Breast epithelium (tissue), 4 donors: ENCODE data around the gene SHC1. TPM values are rescaled to one million over a fixed set of nuclear protein-coding genes. Genes with fewer than 3 reads are reported as not detected.

Experiments used
- DNase-seq, 2 donors: peaks; one replicate each; pipeline ENCODE4 v3.0.0-alpha.2; 2019; ENCODE audit warnings: low spot score in 2 of 2
- H3K27ac ChIP-seq, 2 donors: fragments of 200-600 bp; sonication (generic) in 1 of 2; one replicate each; pipeline ENCODE4 v1.5.1; 2016 to 2019; ENCODE audit warnings: mild to moderate bottlenecking in 1 of 2
- H3K27me3 ChIP-seq, 2 donors: fragments of 200-600 bp; sonication (generic) in 1 of 2; one replicate each; pipeline versions ENCODE4 v1.5.1 to v1.6.0; 2017 to 2019; ENCODE audit warnings: control low read depth in 1 of 2, mild to moderate bottlenecking in 1 of 2
- H3K36me3 ChIP-seq: fragments of 200-600 bp; one replicate; pipeline ENCODE4 v1.5.1; 2019
- H3K4me1 ChIP-seq, 2 donors: fragments of 200-600 bp; sonication (generic); one replicate each; pipeline ENCODE4 v1.5.1; 2016 to 2019; ENCODE audit warnings: control low read depth in 1 of 2
- H3K4me3 ChIP-seq, 3 donors: fragments of 200-600 bp; sonication (generic); 1 replicate in 2 of 3; 2 replicates in 1 of 3; pipeline ENCODE4 v1.5.1; 2016 to 2019; ENCODE audit warnings: mild to moderate bottlenecking in 3 of 3, moderate library complexity in 2 of 3
- H3K9me3 ChIP-seq, 2 donors: fragments of 200-600 bp; sonication (generic) in 1 of 2; one replicate each; pipeline ENCODE4 v1.5.1; 2016 to 2019; ENCODE audit warnings: control low read depth in 1 of 2
- POLR2A ChIP-seq: fragments of 450-650 bp; IDR thresholded peaks from one replicate; pipeline ENCODE4 v1.6.1; 2016; ENCODE audit warnings: antibody characterized with exemption, mild to moderate bottlenecking, moderate library complexity
- POLR2AphosphoS5 ChIP-seq, 3 donors: sonication (generic); formaldehyde crosslinking; IDR thresholded peaks; one replicate each; pipeline ENCODE4 v1.6.1; 2017; ENCODE audit warnings: antibody characterized with exemption in 3 of 3
- intact Hi-C: fragments of 100-400 bp; cut with DNase I; formaldehyde crosslinking; loops from one replicate; pipeline ENCODE4 v1.15.1; 2023; ENCODE audit warnings: low total_unique reads
- total RNA-seq, 3 donors: library from RNA; depleted of rRNA; stranded (reverse); fragments of >200 nt; gene quantifications; one replicate each; pipeline ENCODE4 v1.1.0, GENCODE V29; 2016
- TF ChIP-seq, protein P1 (sequence below), 3 donors: fragments of 450-650 bp; IDR thresholded peaks; one replicate each; pipeline ENCODE4 v1.5.1; 2016 to 2017; ENCODE audit warnings: antibody characterized with exemption in 3 of 3, mild to moderate bottlenecking in 3 of 3, moderate library complexity in 3 of 3

Gene SHC1
- total RNA-seq, 3 donors from 2014 or later = 94.4 to 177 (median 134) TPM

DNA sequence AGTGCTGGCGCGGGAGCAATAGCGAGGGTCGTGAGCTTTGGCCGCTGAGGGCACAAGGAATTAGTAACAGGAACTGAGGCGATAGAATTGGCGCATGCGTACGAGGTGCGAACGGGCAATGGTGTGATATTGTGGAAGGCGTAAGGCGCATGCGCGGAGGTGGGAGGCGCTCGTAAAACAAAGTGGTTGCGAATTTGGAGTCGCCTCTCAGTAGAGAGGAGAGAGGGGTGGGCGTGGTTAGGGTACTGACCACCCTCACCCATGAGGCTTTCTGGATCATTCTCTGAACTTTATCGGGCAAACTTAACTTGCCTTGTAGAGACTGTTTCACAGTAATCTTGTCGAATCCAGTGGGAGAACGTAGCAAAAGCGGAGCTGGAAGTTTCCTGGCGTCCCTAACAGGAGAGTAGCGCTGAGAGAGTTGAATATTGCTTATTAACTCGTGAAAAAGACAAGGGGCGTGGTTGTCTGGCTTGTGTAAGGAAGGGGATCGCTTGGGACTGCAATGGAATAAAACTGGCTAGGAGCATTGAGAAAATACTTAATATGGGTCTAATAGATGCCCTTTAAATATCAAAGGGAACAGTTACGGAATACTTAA is 4.4 kb upstream of the SHC1 start:
- peak; percentile 94 for DNase-seq
- Histone ChIP-seq H3K9me3 (no peaks in the 10 kb centered on the region), H3K27ac (peak overlapping the region; percentile 99 to 100), H3K27me3 (no peaks in the 10 kb centered on the region), H3K4me1 (peaks cover 12 to 23% of the 10 kb centered on the region in 2 donors), H3K4me3 (peak overlapping the region; percentile 57 to 76 (median 76)), H3K36me3 (no peaks in the 10 kb centered on the region)
- TF ChIP-seq, protein P1, sequence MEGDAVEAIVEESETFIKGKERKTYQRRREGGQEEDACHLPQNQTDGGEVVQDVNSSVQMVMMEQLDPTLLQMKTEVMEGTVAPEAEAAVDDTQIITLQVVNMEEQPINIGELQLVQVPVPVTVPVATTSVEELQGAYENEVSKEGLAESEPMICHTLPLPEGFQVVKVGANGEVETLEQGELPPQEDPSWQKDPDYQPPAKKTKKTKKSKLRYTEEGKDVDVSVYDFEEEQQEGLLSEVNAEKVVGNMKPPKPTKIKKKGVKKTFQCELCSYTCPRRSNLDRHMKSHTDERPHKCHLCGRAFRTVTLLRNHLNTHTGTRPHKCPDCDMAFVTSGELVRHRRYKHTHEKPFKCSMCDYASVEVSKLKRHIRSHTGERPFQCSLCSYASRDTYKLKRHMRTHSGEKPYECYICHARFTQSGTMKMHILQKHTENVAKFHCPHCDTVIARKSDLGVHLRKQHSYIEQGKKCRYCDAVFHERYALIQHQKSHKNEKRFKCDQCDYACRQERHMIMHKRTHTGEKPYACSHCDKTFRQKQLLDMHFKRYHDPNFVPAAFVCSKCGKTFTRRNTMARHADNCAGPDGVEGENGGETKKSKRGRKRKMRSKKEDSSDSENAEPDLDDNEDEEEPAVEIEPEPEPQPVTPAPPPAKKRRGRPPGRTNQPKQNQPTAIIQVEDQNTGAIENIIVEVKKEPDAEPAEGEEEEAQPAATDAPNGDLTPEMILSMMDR (IDR thresholded peaks at IDR 0.05) = no peak
- TF ChIP-seq POLR2AphosphoS5 (IDR thresholded peaks at IDR 0.05) (peak in 2 of 3 donors; percentile 30 to 70), POLR2A (no peak)
- intact Hi-C loops = no loop called here

DNA sequence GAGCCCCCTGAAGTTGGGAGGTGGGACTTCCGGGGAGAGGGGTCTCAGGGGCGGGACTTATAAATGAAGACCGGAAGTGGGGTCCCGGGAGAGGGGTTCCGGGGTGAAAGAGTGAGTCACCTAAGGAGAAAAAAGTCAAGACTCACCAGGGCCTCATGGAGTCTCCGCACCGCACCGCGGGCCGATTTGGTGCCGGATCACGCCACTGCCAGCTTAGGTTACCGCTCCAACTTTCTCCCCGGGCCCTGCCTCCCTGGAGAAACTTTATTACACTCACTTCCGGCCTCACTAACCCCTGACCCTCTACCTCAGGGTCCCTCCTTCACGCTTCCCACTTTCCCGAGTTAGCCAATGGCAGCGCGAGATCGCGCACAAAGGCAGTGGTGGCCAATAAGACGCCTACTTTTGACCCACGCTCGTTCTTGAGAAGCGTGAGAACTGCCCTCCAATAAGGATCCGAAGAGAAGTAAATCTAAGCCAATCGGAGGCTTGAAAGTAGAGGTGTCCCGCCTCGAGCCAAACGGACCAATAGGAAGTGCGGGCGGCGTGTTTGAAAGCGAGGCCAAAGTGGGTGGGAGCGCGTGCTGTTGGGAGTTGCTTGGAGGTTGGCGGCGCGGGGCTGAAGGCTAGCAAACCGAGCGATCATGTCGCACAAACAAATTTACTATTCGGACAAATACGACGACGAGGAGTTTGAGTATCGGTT is 3.7 kb upstream of the SHC1 start, which contains the start of gene CKS1B:
Gene CKS1B (plus strand): TSS at position 580 of the 706 bp plus-strand sequence. CDS start 65 bp downstream, at position 645.
- Histone ChIP-seq H3K36me3 (no peaks in the 10 kb centered on the region), H3K4me1 (peaks cover 14 to 26% of the 10 kb centered on the region in 2 donors), H3K27ac (peak within 1 kb of the TSS; percentile 99 to 100), H3K9me3 (no peaks in the 10 kb centered on the region), H3K4me3 (peak within 1 kb of the TSS; percentile 57 to 76 (median 76)), H3K27me3 (no peaks in the 10 kb centered on the region)
- intact Hi-C loops = no loop called here
- DNase-seq = peak; percentile 99 to 100
- peak; percentile 75 for TF ChIP-seq POLR2A
- TF ChIP-seq, protein P1 (IDR thresholded peaks at IDR 0.05) = no peak
- TF ChIP-seq POLR2AphosphoS5 (IDR thresholded peaks at IDR 0.05) = peak in 2 of 3 donors; percentile 71 to 82

DNA sequence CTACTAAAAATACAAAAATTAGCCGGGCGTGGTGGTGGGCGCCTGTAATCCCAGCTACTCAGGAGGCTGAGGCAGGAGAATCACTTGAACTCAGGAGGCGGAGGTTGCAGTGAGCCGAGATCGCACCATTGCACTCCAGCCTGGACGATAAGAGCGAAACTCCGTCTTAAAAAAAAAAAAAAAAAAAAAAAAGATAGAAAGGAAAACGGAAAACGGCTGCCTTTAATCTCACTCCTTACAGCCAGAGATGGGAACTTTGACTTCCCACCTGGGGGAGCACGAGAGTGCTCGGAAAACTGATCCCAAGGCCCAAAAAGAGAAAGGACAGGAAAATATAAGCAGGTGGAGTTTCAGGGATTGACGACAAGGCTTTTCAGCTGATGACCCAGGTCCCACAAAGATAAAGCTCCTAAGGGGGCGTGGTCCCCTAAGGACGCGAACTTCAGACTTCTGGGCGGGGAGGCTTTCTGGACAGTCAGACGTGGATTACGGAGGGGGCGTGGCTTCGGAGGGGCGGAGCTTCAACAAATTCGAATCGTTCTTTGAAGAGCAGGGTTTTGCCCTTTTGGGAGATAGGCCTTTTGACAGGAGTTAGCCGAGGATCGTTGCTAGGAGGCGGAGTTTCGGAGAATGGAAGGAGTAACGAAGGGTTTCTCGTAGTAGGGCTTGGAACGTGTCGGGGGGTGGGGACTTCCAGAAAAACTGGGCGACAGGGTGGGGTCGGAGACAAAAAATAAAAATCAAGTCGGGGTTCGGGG is 3.0 kb upstream of the SHC1 start:
- DNase-seq = peak; percentile 97 to 99
- H3K4me1 ChIP-seq = peaks cover 14 to 26% of the 10 kb centered on the region in 2 donors
- TF ChIP-seq, protein P1 (IDR thresholded peaks at IDR 0.05) = peak in 1 of 3 donors; percentile 44
- peak in 2 of 3 donors; percentile 5 to 37 for TF ChIP-seq POLR2AphosphoS5 (IDR thresholded peaks at IDR 0.05)
- TF ChIP-seq POLR2A = peak; percentile 38
- H3K27me3 ChIP-seq = no peaks in the 10 kb centered on the region
- H3K36me3 ChIP-seq = no peaks in the 10 kb centered on the region
- peak overlapping the region; percentile 99 to 100 for H3K27ac ChIP-seq
- no peaks in the 10 kb centered on the region for H3K9me3 ChIP-seq
- H3K4me3 ChIP-seq = peak overlapping the region; percentile 57 to 76 (median 76)
- intact Hi-C loops = no loop called here

DNA sequence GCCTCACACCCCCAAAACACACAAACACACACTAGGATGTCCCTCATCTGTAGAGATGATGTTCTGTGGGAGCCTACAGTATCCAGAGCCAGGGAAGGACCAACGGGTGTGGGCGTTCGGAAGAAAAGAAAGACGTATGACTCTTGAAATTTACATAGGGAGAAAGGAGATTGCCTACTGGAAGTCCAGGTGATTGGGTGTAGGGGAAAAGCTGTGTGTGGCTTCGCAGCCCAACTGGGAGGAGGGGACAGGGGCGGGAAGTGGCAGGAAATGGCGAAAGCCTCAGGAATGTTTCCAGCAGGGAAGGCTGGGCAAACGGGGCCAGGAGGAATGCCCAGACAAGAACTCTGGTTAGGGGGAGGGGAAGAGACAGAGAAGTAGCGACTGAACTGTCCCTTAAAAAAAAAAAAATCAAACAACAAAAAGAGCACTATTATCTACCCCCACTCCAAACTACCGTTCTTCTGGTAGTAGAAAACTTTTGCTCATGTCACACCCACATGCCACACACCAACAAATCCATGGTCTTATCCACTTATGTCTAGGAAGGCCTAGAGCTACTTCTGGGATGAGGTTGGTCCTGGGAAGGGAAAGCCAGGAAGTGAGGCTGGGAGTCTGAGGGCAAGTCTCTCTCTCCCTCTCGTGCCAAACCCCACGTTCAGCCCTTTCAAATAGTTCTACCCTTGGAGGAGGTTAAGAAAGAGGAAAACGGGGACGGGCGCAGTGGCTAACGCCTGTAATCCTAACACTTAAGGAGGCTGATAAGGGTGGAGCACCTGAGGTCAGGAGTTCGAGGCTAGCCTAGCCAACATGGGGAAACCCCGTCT is 2.2 kb upstream of the SHC1 start:
- Histone ChIP-seq H3K27ac (peak overlapping the region; percentile 99 to 100), H3K4me1 (peaks cover 14 to 26% of the 10 kb centered on the region in 2 donors), H3K9me3 (no peaks in the 10 kb centered on the region), H3K27me3 (no peaks in the 10 kb centered on the region), H3K36me3 (no peaks in the 10 kb centered on the region), H3K4me3 (peak overlapping the region; percentile 57 to 76 (median 76))
- TF ChIP-seq, protein P1 (IDR thresholded peaks at IDR 0.05) = no peak
- TF ChIP-seq POLR2AphosphoS5 (IDR thresholded peaks at IDR 0.05) (peak; percentile 56 to 91 (median 66)), POLR2A (peak; percentile 17)
- DNase-seq = peak; percentile 70 to 91
- intact Hi-C loops = no loop called here
